ENCODE data around the gene BACE2. TPM values are rescaled to one million over a fixed set of nuclear protein-coding genes. Genes with fewer than 3 reads are reported as not detected.

BACE2 gene
- total RNA-seq, 1 experiment from 2014 or later, result 40.8 TPM

DNA sequence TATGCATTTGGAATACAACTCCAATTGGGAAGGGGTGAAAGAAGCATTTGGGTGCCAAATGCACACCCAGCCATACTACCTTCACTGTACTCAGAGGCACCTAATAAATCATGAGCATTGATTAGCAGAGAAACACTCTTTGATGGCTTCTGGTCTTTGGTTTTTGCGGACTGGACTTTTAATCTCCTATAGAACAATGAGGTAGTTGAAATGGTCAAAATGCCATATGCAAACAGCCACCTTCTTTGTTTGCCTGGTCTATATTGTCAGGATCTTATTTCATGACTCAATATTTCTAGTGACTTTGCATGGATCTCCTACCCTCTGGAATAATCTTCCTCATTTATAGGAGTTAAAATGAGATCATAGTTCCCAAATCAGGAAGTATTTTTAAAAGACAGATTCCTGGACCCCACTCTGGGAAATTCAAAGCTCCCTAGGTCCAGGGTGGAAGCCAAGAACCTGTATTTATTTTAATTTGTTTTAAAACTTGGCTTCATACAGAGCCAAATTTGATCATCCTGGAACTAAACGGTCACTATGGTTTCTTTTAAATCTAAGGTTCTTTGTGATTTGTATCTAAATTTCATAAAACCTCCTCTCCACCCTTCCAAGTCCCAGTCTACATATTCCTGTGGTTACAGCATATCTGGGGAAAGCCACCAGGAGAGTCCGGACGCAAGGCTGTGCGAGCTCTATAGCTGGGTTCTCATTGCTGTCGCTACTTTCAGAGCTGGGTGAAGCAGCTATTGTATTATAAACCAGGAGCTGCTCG is 157.4 kb downstream of the BACE2 start:
- Histone ChIP-seq H2AFZ (no peak overlapping the region), H3K4me2 (no peak overlapping the region), H3F3A (ENCODE audit: insufficient read depth, low read depth) (no peaks in the 10 kb centered on the region), H3K4me1 (replicated peaks; ENCODE audit: insufficient read depth) (no peaks in the 10 kb centered on the region), H3K79me2 (ENCODE audit: low read depth) (no peaks in the 10 kb centered on the region), H3K9me2 (ENCODE audit: insufficient read depth) (no peaks in the 10 kb centered on the region), H3K9me3 (ENCODE audit: insufficient read depth, low read depth) (no peaks in the 10 kb centered on the region), H3K4me3 (no peak overlapping the region), H3K36me3 (ENCODE audit: low read depth) (no peaks in the 10 kb centered on the region), H4K20me1 (ENCODE audit: insufficient read depth) (no peaks in the 10 kb centered on the region), H3K27me3 (ENCODE audit: insufficient read depth, low read depth) (no peaks in the 10 kb centered on the region), H3K27ac (no peak overlapping the region)
- TF ChIP-seq, protein P1, sequence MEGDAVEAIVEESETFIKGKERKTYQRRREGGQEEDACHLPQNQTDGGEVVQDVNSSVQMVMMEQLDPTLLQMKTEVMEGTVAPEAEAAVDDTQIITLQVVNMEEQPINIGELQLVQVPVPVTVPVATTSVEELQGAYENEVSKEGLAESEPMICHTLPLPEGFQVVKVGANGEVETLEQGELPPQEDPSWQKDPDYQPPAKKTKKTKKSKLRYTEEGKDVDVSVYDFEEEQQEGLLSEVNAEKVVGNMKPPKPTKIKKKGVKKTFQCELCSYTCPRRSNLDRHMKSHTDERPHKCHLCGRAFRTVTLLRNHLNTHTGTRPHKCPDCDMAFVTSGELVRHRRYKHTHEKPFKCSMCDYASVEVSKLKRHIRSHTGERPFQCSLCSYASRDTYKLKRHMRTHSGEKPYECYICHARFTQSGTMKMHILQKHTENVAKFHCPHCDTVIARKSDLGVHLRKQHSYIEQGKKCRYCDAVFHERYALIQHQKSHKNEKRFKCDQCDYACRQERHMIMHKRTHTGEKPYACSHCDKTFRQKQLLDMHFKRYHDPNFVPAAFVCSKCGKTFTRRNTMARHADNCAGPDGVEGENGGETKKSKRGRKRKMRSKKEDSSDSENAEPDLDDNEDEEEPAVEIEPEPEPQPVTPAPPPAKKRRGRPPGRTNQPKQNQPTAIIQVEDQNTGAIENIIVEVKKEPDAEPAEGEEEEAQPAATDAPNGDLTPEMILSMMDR (conservative IDR thresholded peaks at IDR 0.05), result no peak
- no peak for TF ChIP-seq EZH2 (IDR thresholded peaks at IDR 0.05; ENCODE audit: low read depth)
- no TSS peak for BruUV-seq (replicated peaks)
- POLR2A ChIA-PET (ENCODE audit: unreplicated experiment), result no interaction called here
- CTCF ChIA-PET, result no interaction called here
- intact Hi-C loops (cut with micrococcal nuclease; ENCODE audit: unreplicated experiment), result no loop called here
- no peak for DNase-seq

DNA sequence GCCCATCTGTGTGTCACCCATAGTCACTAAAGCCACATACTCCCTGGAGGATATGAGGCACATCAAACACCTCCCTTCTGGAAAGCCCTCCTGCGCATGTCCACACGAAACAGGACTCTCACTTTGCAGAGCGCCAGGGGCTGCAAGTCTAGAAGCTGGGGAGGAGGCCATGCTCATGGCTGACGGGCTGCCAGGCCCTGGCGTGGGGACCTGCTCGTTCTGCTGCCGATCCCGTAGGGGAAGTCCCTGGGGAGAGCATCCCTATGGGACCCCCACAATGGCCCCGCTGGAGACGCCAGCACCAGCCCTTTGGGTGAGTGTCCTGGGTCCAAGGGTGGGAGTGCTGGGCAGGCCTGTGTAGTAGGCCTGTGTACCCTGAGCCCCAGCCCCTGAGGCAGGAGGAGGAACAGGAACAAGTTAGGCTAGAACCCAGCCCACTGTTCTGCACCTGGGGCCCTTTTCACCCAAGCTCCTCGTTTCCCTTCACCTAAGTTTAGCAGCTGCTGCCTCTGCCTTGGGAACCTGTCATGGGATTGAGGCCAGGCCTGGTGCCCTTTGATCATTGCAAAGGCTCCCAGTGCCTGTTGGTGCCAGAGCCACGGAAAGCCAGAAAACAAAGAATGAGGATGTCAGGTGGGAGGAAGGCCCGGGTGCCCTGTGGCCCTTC is 158.6 kb downstream of the BACE2 start:
- H3K4me2 ChIP-seq, result no peak overlapping the region
- no peak overlapping the region for H3K27ac ChIP-seq
- no peak overlapping the region for H2AFZ ChIP-seq
- H3K27me3 ChIP-seq (ENCODE audit: insufficient read depth, low read depth), result no peaks in the 10 kb centered on the region
- H3K4me3 ChIP-seq, result no peak overlapping the region
- CTCF ChIA-PET, result no interaction called here
- no peaks in the 10 kb centered on the region for H3F3A ChIP-seq (ENCODE audit: insufficient read depth, low read depth)
- POLR2A ChIA-PET (ENCODE audit: unreplicated experiment), result no interaction called here
- no peaks in the 10 kb centered on the region for H3K9me3 ChIP-seq (ENCODE audit: insufficient read depth, low read depth)
- intact Hi-C loops (cut with micrococcal nuclease; ENCODE audit: unreplicated experiment), result no loop called here
- H3K4me1 ChIP-seq (replicated peaks; ENCODE audit: insufficient read depth), result no peaks in the 10 kb centered on the region
- H3K79me2 ChIP-seq (ENCODE audit: low read depth), result no peaks in the 10 kb centered on the region
- TF ChIP-seq, protein P1 (conservative IDR thresholded peaks at IDR 0.05), result no peak
- no peak for TF ChIP-seq EZH2 (IDR thresholded peaks at IDR 0.05; ENCODE audit: low read depth)
- H3K36me3 ChIP-seq (ENCODE audit: low read depth), result no peaks in the 10 kb centered on the region
- H3K9me2 ChIP-seq (ENCODE audit: insufficient read depth), result no peaks in the 10 kb centered on the region
- H4K20me1 ChIP-seq (ENCODE audit: insufficient read depth), result no peaks in the 10 kb centered on the region
- BruUV-seq (replicated peaks), result no TSS peak
- DNase-seq, result no peak

DNA sequence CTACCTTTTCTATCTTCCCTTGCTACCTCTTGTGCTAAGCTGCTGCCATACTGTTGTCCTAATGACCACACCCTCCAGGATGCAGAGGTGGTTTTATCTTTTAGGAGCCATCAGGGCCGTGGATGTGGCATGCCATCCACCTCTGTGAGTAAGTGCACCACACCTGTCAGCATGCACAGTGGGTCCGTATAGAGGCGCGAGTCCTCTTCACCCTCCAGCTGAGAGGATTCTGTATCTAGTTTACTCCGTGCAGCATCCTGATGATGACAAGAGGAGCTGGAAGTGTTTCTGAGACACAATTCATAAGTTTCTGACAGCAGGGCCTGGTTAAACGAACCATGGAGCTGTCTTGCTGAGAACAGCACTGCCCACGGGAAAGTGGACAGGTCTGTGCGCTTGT is 159.8 kb downstream of the BACE2 start:
- H3K9me2 ChIP-seq (ENCODE audit: insufficient read depth), result no peaks in the 10 kb centered on the region
- no peak for DNase-seq
- TF ChIP-seq, protein P1 (conservative IDR thresholded peaks at IDR 0.05), result no peak
- TF ChIP-seq EZH2 (IDR thresholded peaks at IDR 0.05; ENCODE audit: low read depth), result no peak
- no peaks in the 10 kb centered on the region for H3K27me3 ChIP-seq (ENCODE audit: insufficient read depth, low read depth)
- no peaks in the 10 kb centered on the region for H3K9me3 ChIP-seq (ENCODE audit: insufficient read depth, low read depth)
- ChIA-PET POLR2A (ENCODE audit: unreplicated experiment) (no interaction called here), CTCF (no interaction called here)
- BruUV-seq (replicated peaks), result no TSS peak
- no peak overlapping the region for H3K4me3 ChIP-seq
- H4K20me1 ChIP-seq (ENCODE audit: insufficient read depth), result no peaks in the 10 kb centered on the region
- intact Hi-C loops (cut with micrococcal nuclease; ENCODE audit: unreplicated experiment), result no loop called here
- H3K27ac ChIP-seq, result no peak overlapping the region
- H2AFZ ChIP-seq, result no peak overlapping the region
- no peaks in the 10 kb centered on the region for H3K79me2 ChIP-seq (ENCODE audit: low read depth)
- H3K36me3 ChIP-seq (ENCODE audit: low read depth), result no peaks in the 10 kb centered on the region
- H3F3A ChIP-seq (ENCODE audit: insufficient read depth, low read depth), result no peaks in the 10 kb centered on the region
- no peaks in the 10 kb centered on the region for H3K4me1 ChIP-seq (replicated peaks; ENCODE audit: insufficient read depth)
- H3K4me2 ChIP-seq, result no peak overlapping the region
